ENCODE data around the gene ARID1B. TPM values are rescaled to one million over a fixed set of nuclear protein-coding genes. Genes with fewer than 3 reads are reported as not detected.

Gene ARID1B
- total RNA-seq, 1 donor from 2014 or later, result 97.2 TPM

- no peak overlapping the region for H3K4me3 Mint-ChIP-seq
- no peak overlapping the region for H3K27ac Mint-ChIP-seq
- DNase-seq (ENCODE audit: extremely low spot score, unreplicated experiment), result no peak
- peaks cover 7% of the 10 kb centered on the region for H3K36me3 Mint-ChIP-seq
- H3K9me3 Mint-ChIP-seq, result no peaks in the 10 kb centered on the region
- H3K27me3 Mint-ChIP-seq, result no peaks in the 10 kb centered on the region
- no peak for TF ChIP-seq CTCF (conservative IDR thresholded peaks at IDR 0.05)
- H3K4me1 Mint-ChIP-seq (ENCODE audit: unreplicated experiment), result peaks cover 35% of the 10 kb centered on the region
These were observed 314.1 kb downstream of the ARID1B start for GRCh38 chr6:157091243-157091642.

GRCh38 chr6:157091856-157092460, 314.8 kb downstream of the ARID1B start:
- H3K4me1 Mint-ChIP-seq (ENCODE audit: unreplicated experiment), result peaks cover 39% of the 10 kb centered on the region
- peaks cover 4% of the 10 kb centered on the region for H3K36me3 Mint-ChIP-seq
- no peak overlapping the region for H3K27ac Mint-ChIP-seq

GRCh38 chr6:157092736-157093135, 315.6 kb downstream of the ARID1B start:
- TF ChIP-seq CTCF (conservative IDR thresholded peaks at IDR 0.05), result no peak
- no peak overlapping the region for H3K4me3 Mint-ChIP-seq
- no peaks in the 10 kb centered on the region for H3K27me3 Mint-ChIP-seq
- no peaks in the 10 kb centered on the region for H3K36me3 Mint-ChIP-seq
- no peak for DNase-seq (ENCODE audit: extremely low spot score, unreplicated experiment)
- H3K4me1 Mint-ChIP-seq (ENCODE audit: unreplicated experiment), result peaks cover 39% of the 10 kb centered on the region
- no peaks in the 10 kb centered on the region for H3K9me3 Mint-ChIP-seq
- H3K27ac Mint-ChIP-seq, result peak overlapping the region; percentile 21

More at GRCh38 chr6:157091856-157092460, 314.8 kb downstream of the ARID1B start:
- H3K27me3 Mint-ChIP-seq, result no peaks in the 10 kb centered on the region
- TF ChIP-seq CTCF (conservative IDR thresholded peaks at IDR 0.05), result no peak
- DNase-seq (ENCODE audit: extremely low spot score, unreplicated experiment), result no peak
- no peak overlapping the region for H3K4me3 Mint-ChIP-seq
- H3K9me3 Mint-ChIP-seq, result no peaks in the 10 kb centered on the region

- H3K27ac Mint-ChIP-seq, result no peak overlapping the region
- no peak for TF ChIP-seq CTCF (conservative IDR thresholded peaks at IDR 0.05)
- no peak for DNase-seq (ENCODE audit: extremely low spot score, unreplicated experiment)
These were observed 316.4 kb downstream of the ARID1B start for GRCh38 chr6:157093536-157093935.

GRCh38 chr6:157094038-157094437, 316.9 kb downstream of the ARID1B start:
- no peak for DNase-seq (ENCODE audit: extremely low spot score, unreplicated experiment)
- peaks cover 33% of the 10 kb centered on the region for H3K4me1 Mint-ChIP-seq (ENCODE audit: unreplicated experiment)
- no peak overlapping the region for H3K27ac Mint-ChIP-seq
- H3K4me3 Mint-ChIP-seq, result no peak overlapping the region
- no peaks in the 10 kb centered on the region for H3K9me3 Mint-ChIP-seq
- TF ChIP-seq CTCF (conservative IDR thresholded peaks at IDR 0.05), result no peak
- no peaks in the 10 kb centered on the region for H3K27me3 Mint-ChIP-seq
- H3K36me3 Mint-ChIP-seq, result peaks cover 7% of the 10 kb centered on the region

More at GRCh38 chr6:157093536-157093935, 316.4 kb downstream of the ARID1B start:
- no peaks in the 10 kb centered on the region for H3K9me3 Mint-ChIP-seq
- H3K27me3 Mint-ChIP-seq, result no peaks in the 10 kb centered on the region
- peaks cover 5% of the 10 kb centered on the region for H3K36me3 Mint-ChIP-seq
- no peak overlapping the region for H3K4me3 Mint-ChIP-seq
- peaks cover 38% of the 10 kb centered on the region for H3K4me1 Mint-ChIP-seq (ENCODE audit: unreplicated experiment)
